DLD1 (cell line): Measurements from ENCODE around the gene DBNL.

ENCODE experiments used
- in situ Hi-C: cut with HindIII; loops from 2 replicates; pipeline ENCODE4 v1.10.0; 2017; ENCODE audit warnings: low sequenced_read_pairs

The DBNL gene

GRCh38 chr7:44107961-44108767 lies 63.7 kb downstream of the DBNL start:
- in situ Hi-C loops = no loop called here

DNA sequence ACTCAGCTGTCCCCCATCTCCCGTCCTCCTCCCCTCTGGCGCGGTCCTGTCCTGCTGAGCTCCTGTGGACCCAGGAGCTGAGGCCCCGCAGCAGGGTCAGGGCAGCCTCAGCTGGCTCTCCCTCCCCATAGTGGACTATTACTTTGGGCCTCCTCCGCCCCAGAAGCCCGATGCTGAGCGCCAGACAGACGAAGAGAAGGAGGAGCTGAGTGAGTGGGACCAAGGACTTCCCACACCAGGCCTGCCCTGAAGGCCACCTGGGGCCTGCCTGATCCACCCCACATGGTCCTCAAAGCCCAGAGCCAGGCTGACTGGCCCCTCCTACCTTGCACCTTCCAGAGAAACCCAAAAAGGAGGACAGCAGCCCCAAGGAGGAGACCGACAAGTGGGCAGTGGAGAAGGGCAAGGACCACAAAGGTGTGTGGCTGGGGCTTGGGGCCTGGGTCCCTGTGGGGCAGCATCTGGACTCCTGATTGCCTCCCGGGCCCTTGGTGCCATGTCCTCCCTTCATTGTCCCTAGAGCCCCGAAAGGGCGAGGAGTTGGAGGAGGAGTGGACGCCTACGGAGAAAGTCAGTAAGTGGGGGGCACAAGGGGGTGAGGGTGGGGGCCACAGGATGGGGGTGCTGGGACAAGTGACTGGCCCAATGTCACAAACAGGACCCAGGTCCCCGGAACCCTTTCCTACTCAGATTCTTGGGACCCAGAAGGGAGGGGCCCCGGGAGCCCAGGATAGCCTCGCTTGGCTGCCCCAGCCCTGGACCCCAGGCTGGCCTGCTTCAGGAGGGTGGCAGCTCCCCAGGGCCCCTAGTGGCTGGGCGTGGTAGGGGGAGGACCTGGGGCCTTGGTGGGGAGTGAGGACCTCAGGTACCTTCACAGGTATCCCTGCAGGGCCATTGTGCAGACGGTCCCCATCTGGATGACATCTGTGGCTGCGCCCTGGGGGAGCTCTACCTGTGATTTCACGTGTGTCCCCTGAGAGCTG lies 64.6 kb downstream of the DBNL start:
- in situ Hi-C loops = no loop called here

DNA sequence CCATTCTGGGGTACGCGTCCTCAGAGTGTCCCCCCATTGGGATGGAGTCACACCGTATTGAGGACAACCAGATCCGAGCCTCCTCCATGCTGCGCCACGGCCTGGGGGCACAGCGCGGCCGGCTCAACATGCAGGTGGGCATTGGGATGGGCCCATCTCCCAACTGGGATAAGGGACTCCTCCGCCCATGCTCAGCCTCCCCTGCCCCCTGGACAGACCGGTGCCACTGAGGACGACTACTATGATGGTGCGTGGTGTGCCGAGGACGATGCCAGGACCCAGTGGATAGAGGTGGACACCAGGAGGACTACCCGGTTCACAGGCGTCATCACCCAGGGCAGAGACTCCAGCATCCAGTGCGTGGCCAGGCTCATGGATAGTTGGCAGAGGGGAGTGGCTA lies 65.5 kb downstream of the DBNL start:
- in situ Hi-C loops = no loop called here

DNA sequence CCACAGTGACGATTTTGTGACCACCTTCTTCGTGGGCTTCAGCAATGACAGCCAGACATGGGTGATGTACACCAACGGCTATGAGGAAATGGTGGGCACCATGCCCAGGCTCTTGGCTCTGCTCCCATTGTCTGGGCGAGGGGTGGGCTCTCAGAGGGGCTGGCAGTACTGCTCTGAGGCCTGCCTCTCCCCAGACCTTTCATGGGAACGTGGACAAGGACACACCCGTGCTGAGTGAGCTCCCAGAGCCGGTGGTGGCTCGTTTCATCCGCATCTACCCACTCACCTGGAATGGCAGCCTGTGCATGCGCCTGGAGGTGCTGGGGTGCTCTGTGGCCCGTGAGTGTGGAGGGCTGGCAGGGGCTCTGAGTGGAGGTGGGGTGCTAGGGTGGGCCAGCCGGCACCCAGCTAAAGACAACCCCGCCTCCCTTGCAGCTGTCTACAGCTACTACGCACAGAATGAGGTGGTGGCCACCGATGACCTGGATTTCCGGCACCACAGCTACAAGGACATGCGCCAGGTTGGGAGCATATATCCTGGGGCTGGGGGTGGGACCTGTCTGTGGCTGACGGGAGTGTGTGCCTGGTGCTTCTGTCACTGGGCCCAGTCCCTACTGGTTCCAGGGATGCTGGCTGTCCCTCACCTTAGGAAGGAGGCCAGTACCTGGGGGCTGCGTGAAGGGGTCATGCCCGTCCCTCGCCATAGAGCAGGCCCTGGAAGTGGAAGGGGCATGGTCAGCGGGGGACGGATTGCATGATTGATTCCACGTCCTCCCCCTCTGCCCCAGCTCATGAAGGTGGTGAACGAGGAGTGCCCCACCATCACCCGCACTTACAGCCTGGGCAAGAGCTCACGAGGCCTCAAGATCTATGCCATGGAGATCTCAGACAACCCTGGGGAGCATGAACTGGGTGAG lies 66.5 kb downstream of the DBNL start:
- in situ Hi-C loops = no loop called here
